Lower leg skin (tissue), 3 donors: ENCODE measurements around the gene MAGI2.

ENCODE experiments used
- POLR2A ChIP-seq, 2 donors: fragments of 450-650 bp; IDR thresholded peaks; one replicate each; pipeline ENCODE4 v1.6.1; 2016 to 2017; ENCODE audit warnings: antibody characterized with exemption in 2 of 2, mild to moderate bottlenecking in 1 of 2, moderate library complexity in 1 of 2
- TF ChIP-seq, protein P1 (sequence below), 3 donors: fragments of 450-650 bp; IDR thresholded peaks; one replicate each; pipeline ENCODE4 v1.5.1; 2016; ENCODE audit warnings: antibody characterized with exemption in 3 of 3, mild to moderate bottlenecking in 3 of 3, moderate library complexity in 2 of 3

DNA sequence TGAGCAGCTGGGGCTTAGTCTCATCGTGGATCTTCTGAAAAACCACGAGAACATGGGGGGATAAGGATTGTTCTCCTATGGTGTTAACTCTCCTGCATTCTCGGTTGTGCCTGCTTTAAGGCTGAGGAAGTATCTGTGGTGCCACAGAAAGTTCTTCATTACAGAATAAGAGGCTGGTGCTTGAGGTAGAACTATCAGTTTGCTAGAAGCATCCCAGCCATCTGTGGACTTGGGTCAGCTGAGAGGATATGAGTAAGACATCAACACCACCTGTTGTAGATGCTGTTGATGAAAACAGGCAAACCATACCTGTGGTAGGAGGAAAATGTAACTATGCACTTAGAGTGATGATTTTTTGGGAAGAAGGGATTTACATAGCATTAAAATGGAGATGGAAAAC is 1238.3 kb downstream of the MAGI2 start:
- TF ChIP-seq, protein P1, sequence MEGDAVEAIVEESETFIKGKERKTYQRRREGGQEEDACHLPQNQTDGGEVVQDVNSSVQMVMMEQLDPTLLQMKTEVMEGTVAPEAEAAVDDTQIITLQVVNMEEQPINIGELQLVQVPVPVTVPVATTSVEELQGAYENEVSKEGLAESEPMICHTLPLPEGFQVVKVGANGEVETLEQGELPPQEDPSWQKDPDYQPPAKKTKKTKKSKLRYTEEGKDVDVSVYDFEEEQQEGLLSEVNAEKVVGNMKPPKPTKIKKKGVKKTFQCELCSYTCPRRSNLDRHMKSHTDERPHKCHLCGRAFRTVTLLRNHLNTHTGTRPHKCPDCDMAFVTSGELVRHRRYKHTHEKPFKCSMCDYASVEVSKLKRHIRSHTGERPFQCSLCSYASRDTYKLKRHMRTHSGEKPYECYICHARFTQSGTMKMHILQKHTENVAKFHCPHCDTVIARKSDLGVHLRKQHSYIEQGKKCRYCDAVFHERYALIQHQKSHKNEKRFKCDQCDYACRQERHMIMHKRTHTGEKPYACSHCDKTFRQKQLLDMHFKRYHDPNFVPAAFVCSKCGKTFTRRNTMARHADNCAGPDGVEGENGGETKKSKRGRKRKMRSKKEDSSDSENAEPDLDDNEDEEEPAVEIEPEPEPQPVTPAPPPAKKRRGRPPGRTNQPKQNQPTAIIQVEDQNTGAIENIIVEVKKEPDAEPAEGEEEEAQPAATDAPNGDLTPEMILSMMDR (IDR thresholded peaks at IDR 0.05) = no peak
- TF ChIP-seq POLR2A (IDR thresholded peaks at IDR 0.05) = no peak
